Measurements from ENCODE around the gene CHKA. TPM values are rescaled to one million over a fixed set of nuclear protein-coding genes. Genes with fewer than 3 reads are reported as not detected.
"Not testable (repeated sequence)": the region's sequence is repeated elsewhere in the genome, so short reads cannot be mapped to it uniquely, and the experiment has no call there.

CHKA gene
- total RNA-seq, 1 donor from 2014 or later: 8.7 TPM

DNA sequence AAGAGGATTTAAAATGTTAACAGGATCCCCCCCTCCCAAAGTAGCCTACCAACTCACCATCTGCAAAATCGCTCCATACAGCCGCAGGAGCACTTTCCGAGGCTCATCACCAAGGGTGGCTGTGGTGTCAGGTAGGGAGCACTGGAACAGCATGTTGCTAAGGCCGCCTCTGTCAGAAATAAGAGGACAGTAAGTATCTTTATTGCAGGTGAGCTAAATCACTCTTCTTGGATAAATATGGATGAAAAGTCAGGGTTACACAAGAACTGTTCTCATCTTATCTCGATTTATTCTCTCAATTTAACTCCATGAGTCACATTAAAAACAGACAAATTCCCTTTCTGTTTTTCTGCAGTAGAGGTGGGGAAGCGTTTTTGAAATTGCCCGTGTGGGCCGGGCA is 24.2 kb downstream of the CHKA start:
- intact Hi-C loops (cut with micrococcal nuclease): no loop called here

DNA sequence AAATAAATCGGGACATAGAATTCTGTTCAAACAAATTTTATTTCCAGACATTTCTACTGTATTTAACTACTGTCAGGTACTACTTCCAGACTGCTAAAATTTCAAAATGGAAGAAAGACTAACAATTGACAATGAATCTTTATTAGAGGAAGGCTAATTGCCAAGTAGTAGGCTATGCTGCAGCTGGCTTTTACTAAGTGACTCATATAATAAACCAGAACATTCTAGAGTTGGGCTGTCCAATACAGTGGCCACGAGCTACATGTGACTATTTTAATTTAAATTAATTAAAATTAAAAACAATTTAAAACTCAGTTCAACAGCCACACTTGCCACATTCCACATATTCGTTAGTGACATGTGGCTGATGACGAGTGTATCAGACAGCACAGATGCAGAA is 27.6 kb downstream of the CHKA start:
- Histone ChIP-seq H3K36me3 (no peaks in the 10 kb centered on the region), H3K27ac (replicated peaks) (no peak overlapping the region), H3K9me3 (replicated peaks) (no peaks in the 10 kb centered on the region), H3K27me3 (ENCODE audit: low read depth) (no peaks in the 10 kb centered on the region), H3K4me3 (no peak overlapping the region), H3K4me1 (peaks cover 41% of the 10 kb centered on the region)
- no peak for DNase-seq
- intact Hi-C loops (cut with micrococcal nuclease): no loop called here
- TF ChIP-seq, protein P1, sequence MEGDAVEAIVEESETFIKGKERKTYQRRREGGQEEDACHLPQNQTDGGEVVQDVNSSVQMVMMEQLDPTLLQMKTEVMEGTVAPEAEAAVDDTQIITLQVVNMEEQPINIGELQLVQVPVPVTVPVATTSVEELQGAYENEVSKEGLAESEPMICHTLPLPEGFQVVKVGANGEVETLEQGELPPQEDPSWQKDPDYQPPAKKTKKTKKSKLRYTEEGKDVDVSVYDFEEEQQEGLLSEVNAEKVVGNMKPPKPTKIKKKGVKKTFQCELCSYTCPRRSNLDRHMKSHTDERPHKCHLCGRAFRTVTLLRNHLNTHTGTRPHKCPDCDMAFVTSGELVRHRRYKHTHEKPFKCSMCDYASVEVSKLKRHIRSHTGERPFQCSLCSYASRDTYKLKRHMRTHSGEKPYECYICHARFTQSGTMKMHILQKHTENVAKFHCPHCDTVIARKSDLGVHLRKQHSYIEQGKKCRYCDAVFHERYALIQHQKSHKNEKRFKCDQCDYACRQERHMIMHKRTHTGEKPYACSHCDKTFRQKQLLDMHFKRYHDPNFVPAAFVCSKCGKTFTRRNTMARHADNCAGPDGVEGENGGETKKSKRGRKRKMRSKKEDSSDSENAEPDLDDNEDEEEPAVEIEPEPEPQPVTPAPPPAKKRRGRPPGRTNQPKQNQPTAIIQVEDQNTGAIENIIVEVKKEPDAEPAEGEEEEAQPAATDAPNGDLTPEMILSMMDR (IDR thresholded peaks at IDR 0.05; ENCODE audit: borderline replicate concordance): no peak

More for the DNA sequence above, 24.2 kb downstream of the CHKA start:
- H3K27ac ChIP-seq (replicated peaks): no peak overlapping the region
- H3K27me3 ChIP-seq (ENCODE audit: low read depth): no peaks in the 10 kb centered on the region
- TF ChIP-seq, protein P1 (IDR thresholded peaks at IDR 0.05; ENCODE audit: borderline replicate concordance): no peak
- no peaks in the 10 kb centered on the region for H3K36me3 ChIP-seq
- no peak for DNase-seq
- H3K4me3 ChIP-seq: no peak overlapping the region
- H3K9me3 ChIP-seq (replicated peaks): no peaks in the 10 kb centered on the region
- peaks cover 46% of the 10 kb centered on the region for H3K4me1 ChIP-seq

DNA sequence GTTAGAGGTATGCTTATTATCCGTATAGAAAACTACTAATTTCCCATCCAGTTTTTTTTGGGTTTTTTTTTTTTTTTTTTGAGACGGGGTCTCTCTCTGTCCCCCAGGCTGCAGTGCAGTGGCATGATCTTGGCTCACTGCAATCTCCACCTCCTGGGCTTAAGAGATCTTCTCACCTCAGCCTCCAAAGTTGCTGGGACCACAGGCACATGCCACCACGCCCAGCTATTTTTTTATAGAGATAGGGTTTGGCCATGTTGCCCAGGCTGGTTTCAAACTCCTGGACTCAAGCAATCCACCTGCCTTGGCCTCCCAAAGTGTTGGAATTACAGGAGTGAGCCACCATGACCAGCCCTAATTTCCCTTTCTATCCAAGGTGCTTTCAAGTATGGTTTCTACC is 28.2 kb downstream of the CHKA start:
- DNase-seq; H3K36me3 ChIP-seq; H3K4me3 ChIP-seq; H3K27me3 ChIP-seq (ENCODE audit: low read depth); H3K27ac ChIP-seq (replicated peaks); H3K9me3 ChIP-seq (replicated peaks); intact Hi-C loops (cut with micrococcal nuclease): not testable (repeated sequence)
- H3K4me1 ChIP-seq: peaks cover 40% of the 10 kb centered on the region

DNA sequence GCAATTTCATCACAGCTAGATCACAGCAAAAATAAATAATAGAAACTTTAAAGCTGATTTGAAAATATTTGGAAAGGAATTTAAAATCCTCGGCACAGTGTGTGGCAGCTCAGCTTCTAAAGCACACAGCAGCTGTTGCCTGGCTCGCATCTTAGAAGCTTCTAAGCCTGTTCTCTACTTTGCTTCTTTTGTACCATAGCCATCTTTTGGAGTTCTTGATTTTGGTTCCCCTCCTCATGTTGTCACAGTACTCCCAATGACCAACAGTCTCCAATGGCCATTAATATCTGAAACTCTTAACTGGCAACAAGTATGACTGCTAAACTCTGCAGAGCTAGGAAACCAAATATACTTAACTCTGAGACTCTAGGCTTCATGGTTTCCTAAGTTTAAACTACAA is 28.8 kb downstream of the CHKA start:
- Histone ChIP-seq H3K27ac (replicated peaks) (no peak overlapping the region), H3K27me3 (ENCODE audit: low read depth) (no peaks in the 10 kb centered on the region), H3K4me1 (peaks cover 34% of the 10 kb centered on the region), H3K4me3 (no peak overlapping the region), H3K36me3 (no peaks in the 10 kb centered on the region), H3K9me3 (replicated peaks) (no peaks in the 10 kb centered on the region)
- no peak for DNase-seq
- TF ChIP-seq, protein P1 (IDR thresholded peaks at IDR 0.05; ENCODE audit: borderline replicate concordance): no peak
- intact Hi-C loops (cut with micrococcal nuclease): no loop called here

DNA sequence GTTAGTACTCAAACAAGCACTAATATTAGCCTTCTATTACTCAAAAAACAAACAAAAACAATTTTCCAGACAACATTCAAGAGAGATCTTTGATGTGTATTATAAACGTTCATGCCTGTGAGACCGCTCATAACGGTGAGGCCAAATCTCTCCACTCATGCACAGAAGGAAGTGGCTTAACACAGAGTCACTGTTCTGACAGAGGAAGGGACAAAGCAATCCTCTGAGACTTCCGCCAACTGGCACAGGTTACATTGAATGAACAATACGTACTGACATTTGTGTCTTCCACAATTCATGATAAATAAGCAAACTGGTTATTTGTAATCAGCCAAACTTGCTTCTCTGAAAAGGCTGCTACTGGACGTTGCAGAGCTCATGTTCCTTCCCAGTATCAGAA is 30.5 kb downstream of the CHKA start:
- peak overlapping the region; percentile 13 for H3K27ac ChIP-seq (replicated peaks)
- H3K36me3 ChIP-seq: no peaks in the 10 kb centered on the region
- H3K9me3 ChIP-seq (replicated peaks): no peaks in the 10 kb centered on the region

DNA sequence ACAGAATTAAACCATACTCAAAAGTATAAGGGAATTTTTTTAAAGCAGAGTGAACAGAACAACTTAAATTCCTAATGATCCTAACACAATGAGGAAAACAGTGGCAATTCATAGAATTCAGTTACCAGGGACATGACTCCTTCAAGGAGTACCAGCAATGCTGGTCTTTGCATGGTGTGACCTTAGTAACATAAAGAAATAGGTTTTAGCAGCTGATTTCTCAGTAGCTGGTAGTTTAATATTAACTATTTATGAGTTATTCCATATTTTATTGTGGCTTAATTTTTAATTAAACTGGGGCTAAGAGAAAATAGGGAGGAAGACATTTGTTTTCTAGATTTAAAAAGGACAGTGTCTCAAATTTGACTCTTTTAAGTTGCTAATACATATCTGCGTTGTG is 30.9 kb downstream of the CHKA start:
- intact Hi-C loops (cut with micrococcal nuclease): no loop called here
- Histone ChIP-seq H3K4me1 (peaks cover 30% of the 10 kb centered on the region), H3K36me3 (no peaks in the 10 kb centered on the region), H3K4me3 (no peak overlapping the region), H3K27ac (replicated peaks) (peak overlapping the region; percentile 13), H3K27me3 (ENCODE audit: low read depth) (no peaks in the 10 kb centered on the region), H3K9me3 (replicated peaks) (no peaks in the 10 kb centered on the region)
- no peak for DNase-seq
- TF ChIP-seq, protein P1 (IDR thresholded peaks at IDR 0.05; ENCODE audit: borderline replicate concordance): no peak

More for the DNA sequence above, 30.5 kb downstream of the CHKA start:
- intact Hi-C loops (cut with micrococcal nuclease): no loop called here
- Histone ChIP-seq H3K27me3 (ENCODE audit: low read depth) (no peaks in the 10 kb centered on the region), H3K4me3 (no peak overlapping the region), H3K4me1 (peaks cover 30% of the 10 kb centered on the region)
- DNase-seq: no peak
- TF ChIP-seq, protein P1 (IDR thresholded peaks at IDR 0.05; ENCODE audit: borderline replicate concordance): no peak

Data from left ventricle myocardium inferior (tissue), 1 donor.